ENCODE data around the gene KCNH1. TPM values are rescaled to one million over a fixed set of nuclear protein-coding genes. Genes with fewer than 3 reads are reported as not detected.
A peak's percentile ranks its signal among the peaks of the same experiment; 100 is the strongest.

The KCNH1 gene
- total RNA-seq, 1 experiment from 2014 or later: 0.17 TPM

- Mint-ChIP-seq H3K27ac (no peak overlapping the region), H3K36me3 (no peaks in the 10 kb centered on the region), H3K27me3 (ENCODE audit: low read depth) (peaks cover 4% of the 10 kb centered on the region), H3K4me3 (no peak overlapping the region), H3K4me1 (peaks cover 10% of the 10 kb centered on the region), H3K9me3 (no peaks in the 10 kb centered on the region)
- DNase-seq (ENCODE audit: low spot score) (no peak), ATAC-seq (peak; percentile 65)
- TF ChIP-seq ZNF671 (CRISPR knock-in tag; IDR thresholded peaks at IDR 0.05) (no peak), ATF1 (CRISPR knock-in tag; IDR thresholded peaks at IDR 0.05) (no peak), ZNF121 (CRISPR knock-in tag; IDR thresholded peaks at IDR 0.05) (no peak), MLX (CRISPR knock-in tag; IDR thresholded peaks at IDR 0.05) (no peak), ZBTB43 (CRISPR knock-in tag; IDR thresholded peaks at IDR 0.05) (no peak)
- POLR2A ChIA-PET: no interaction called here
- CTCF ChIA-PET: no interaction called here
These were observed 392.4 kb downstream of the KCNH1 start for GRCh38 chr1:210741564-210741963.

GRCh38 chr1:210739627-210740026 lies 394.3 kb downstream of the KCNH1 start:
- H3K36me3 Mint-ChIP-seq: no peaks in the 10 kb centered on the region
- peaks cover 12% of the 10 kb centered on the region for H3K4me1 Mint-ChIP-seq
- H3K4me3 Mint-ChIP-seq: no peak overlapping the region
- no peaks in the 10 kb centered on the region for H3K9me3 Mint-ChIP-seq
- POLR2A ChIA-PET: no interaction called here
- CTCF ChIA-PET: interaction anchor here (1.1 to 1.8 kb wide), 2 partner anchors 77 to 394 kb away, joined by 3 to 6 read pairs; partner anchors contain the start of gene KCNH1
- ATAC-seq: peak; percentile 55; the same call in 1 of the 2 replicates
- H3K27me3 Mint-ChIP-seq (ENCODE audit: low read depth): peaks cover 4% of the 10 kb centered on the region
- no peak for TF ChIP-seq CREB1 (CRISPR knock-in tag; IDR thresholded peaks at IDR 0.05)
- no peak for TF ChIP-seq SOX15 (CRISPR knock-in tag; IDR thresholded peaks at IDR 0.05)
- no peak for TF ChIP-seq SP1 (CRISPR knock-in tag; conservative IDR thresholded peaks at IDR 0.05)
- TF ChIP-seq ELF4 (CRISPR knock-in tag; IDR thresholded peaks at IDR 0.05; ENCODE audit: low read depth): no peak
- TF ChIP-seq ZNF263 (CRISPR knock-in tag; IDR thresholded peaks at IDR 0.05; ENCODE audit: low read depth): no peak
- TF ChIP-seq EMX1 (CRISPR knock-in tag; IDR thresholded peaks at IDR 0.05): no peak
- no peak for TF ChIP-seq ZSCAN18 (CRISPR knock-in tag; IDR thresholded peaks at IDR 0.05)
- TF ChIP-seq GRHL2 (CRISPR knock-in tag; IDR thresholded peaks at IDR 0.05; ENCODE audit: insufficient replicate concordance, severe bottlenecking): no peak
- no peak for TF ChIP-seq ATF6 (CRISPR knock-in tag; IDR thresholded peaks at IDR 0.05)
- no peak for TF ChIP-seq ETV6 (CRISPR knock-in tag; IDR thresholded peaks at IDR 0.05)
- no peak for TF ChIP-seq FOXJ3 (CRISPR knock-in tag; IDR thresholded peaks at IDR 0.05; ENCODE audit: borderline replicate concordance)
- TF ChIP-seq GABPB1 (CRISPR knock-in tag; IDR thresholded peaks at IDR 0.05): no peak
- TF ChIP-seq SMAD3 (CRISPR knock-in tag; IDR thresholded peaks at IDR 0.05; ENCODE audit: borderline replicate concordance): no peak
- no peak for TF ChIP-seq CTCF (IDR thresholded peaks at IDR 0.05)
- no peak for TF ChIP-seq FOXP4 (CRISPR knock-in tag; IDR thresholded peaks at IDR 0.05)
- TF ChIP-seq ERG (CRISPR knock-in tag; IDR thresholded peaks at IDR 0.05): no peak
- TF ChIP-seq AR (CRISPR knock-in tag; IDR thresholded peaks at IDR 0.05): no peak
- H3K27ac Mint-ChIP-seq: no peak overlapping the region
- DNase-seq (ENCODE audit: low spot score): no peak
